ENCODE data around the gene TRIM16.
A peak's percentile ranks its signal among the peaks of the same experiment; 100 is the strongest.
"Not testable (repeated sequence)": the region's sequence is repeated elsewhere in the genome, so short reads cannot be mapped to it uniquely, and the experiment has no call there.

TRIM16 gene

DNA sequence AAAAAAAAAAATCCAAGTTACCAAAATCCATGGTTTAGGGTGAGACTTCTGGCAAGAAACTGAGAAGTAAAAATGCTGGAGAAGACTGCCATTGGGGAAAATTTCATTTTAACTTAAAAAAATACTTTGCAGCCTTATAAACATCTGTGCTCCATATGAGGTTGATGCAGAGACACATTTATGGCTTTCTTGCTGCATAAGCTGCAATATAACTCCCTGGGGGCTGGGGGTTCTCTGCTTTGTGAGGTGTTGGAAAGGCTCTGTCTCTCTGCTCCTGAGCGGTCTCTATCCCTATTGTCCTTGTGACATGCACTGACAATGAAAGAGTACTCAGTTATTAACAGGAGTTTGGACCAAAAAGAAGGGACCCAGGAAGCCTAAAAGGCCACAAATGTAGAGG, 71.0 kb downstream of the TRIM16 start:
- not testable (repeated sequence) for DNase-seq

GRCh38 chr17:15592960-15593359, 91.2 kb downstream of the TRIM16 start:
- DNase-seq, result not testable (repeated sequence)

- DNase-seq, result not testable (repeated sequence)
Measured at GRCh38 chr17:15591986-15592385, 92.1 kb downstream of the TRIM16 start.

GRCh38 chr17:15590844-15591243, 93.3 kb downstream of the TRIM16 start:
- not testable (repeated sequence) for DNase-seq

GRCh38 chr17:15589544-15590536, 94.3 kb downstream of the TRIM16 start:
- peak; percentile 9 for DNase-seq

- DNase-seq, result not testable (repeated sequence)
Measured at GRCh38 chr17:15588017-15588416, 96.1 kb downstream of the TRIM16 start.

DNA sequence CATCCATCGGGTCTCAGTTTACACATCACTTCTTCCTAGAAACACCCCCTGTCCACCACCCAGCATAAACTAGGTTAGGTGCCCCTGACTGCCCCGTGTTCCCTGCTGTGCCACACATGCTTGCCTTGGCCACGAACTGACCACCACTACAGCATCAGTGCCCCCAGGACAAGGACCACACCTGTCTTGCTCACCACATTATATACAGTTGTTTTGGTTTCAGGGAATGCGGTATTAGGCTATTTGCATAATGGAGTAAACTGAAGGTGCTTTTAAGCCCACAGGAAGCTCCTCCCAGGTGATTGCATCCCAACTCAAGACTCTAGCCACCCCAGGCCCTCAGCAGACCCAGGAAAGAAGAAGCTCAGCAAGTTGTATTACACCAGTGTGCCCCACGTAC, 100.8 kb downstream of the TRIM16 start:
- DNase-seq, result not testable (repeated sequence)

GRCh38 chr17:15581462-15581861, 102.6 kb downstream of the TRIM16 start:
- DNase-seq, result not testable (repeated sequence)

Data from activated effector memory CD4-positive, alpha-beta T cell treated with Interleukin-2 at 50 U/mL for 16 hours (primary cell).